Endothelial cell of umbilical vein (primary cell): Measurements from ENCODE around the gene TUBG1. TPM values are rescaled to one million over a fixed set of nuclear protein-coding genes. Genes with fewer than 3 reads are reported as not detected.

Experiments
- BruUV-seq: library from RNA; stranded (reverse); fragments of 400-500 nt; replicated peaks from 2 replicates; lab custom pipeline; 2021; lab: Mats Ljungman, UMichigan
- CTCF ChIA-PET: fragments of 300-600, 350-600 bp; sonication (Branson Sonifier 250); formaldehyde crosslinking; loops from one replicate; lab custom pipeline; 2021; ENCODE audit warnings: antibody characterized with exemption, inconsistent platforms; lab: Charles Lee
- POLR2A ChIA-PET: fragments of 300-600, 350-600 bp; sonication (Branson Sonifier 250); formaldehyde crosslinking; loops from one replicate; lab custom pipeline; 2021; ENCODE audit warnings: antibody characterized with exemption, inconsistent platforms; lab: Charles Lee
- DNase-seq: peaks from one replicate; pipeline ENCODE4 v3.0.0-alpha.2; 2011; ENCODE audit warnings: low read depth, low spot score
- FAIRE-seq: peaks from 2 replicates; lab custom pipeline; 2011; peaks lifted over from hg19 to GRCh38; lab: Jason Lieb, UNC
- H2AFZ ChIP-seq: 2 replicates; pipeline ENCODE4 v1.6.0; 2012; ENCODE audit warnings: low read depth, low read length, control low read depth, inconsistent platforms
- H3K27ac ChIP-seq: 2 replicates; pipeline ENCODE4 v1.5.1; 2011; ENCODE audit warnings: low read depth, mild to moderate bottlenecking, control low read depth, low read length, moderate library complexity; ENCODE audit not compliant: insufficient read depth
- H3K27me3 ChIP-seq, 2 experiments: 2 replicates each; pipeline versions ENCODE4 v1.6.0 to v1.6.1; 2011; ENCODE audit warnings: low read length in 2 of 2, mixed read lengths in 1 of 2; ENCODE audit not compliant: control insufficient read depth in 2 of 2, insufficient read depth in 2 of 2
- H3K36me3 ChIP-seq, 2 experiments: 2 replicates in 1 of 2; 3 replicates in 1 of 2; pipeline ENCODE4 v1.5.1; 2011; ENCODE audit warnings: low read length in 2 of 2, mild to moderate bottlenecking in 1 of 2, moderate library complexity in 1 of 2; ENCODE audit not compliant: control insufficient read depth in 2 of 2, insufficient read depth in 2 of 2; ENCODE audit errors: extremely low read depth in 1 of 2
- H3K4me1 ChIP-seq: 3 replicates; pipeline ENCODE4 v1.5.1; 2011; ENCODE audit warnings: mild to moderate bottlenecking, low read length; ENCODE audit not compliant: control insufficient read depth, insufficient read depth; ENCODE audit errors: extremely low read depth
- H3K4me2 ChIP-seq: 2 replicates; pipeline ENCODE4 v1.6.1; 2011; ENCODE audit warnings: low read length, control low read depth, mixed read lengths; ENCODE audit not compliant: insufficient read depth
- H3K4me3 ChIP-seq, 3 experiments: fragments of 200-600 bp in 1 of 3; sonication (generic), shearing (Covaris generic) in 1 of 3; replicated peaks in 1 of 3; 2 replicates each; pipeline ENCODE4 v1.5.1; 2011 to 2016; ENCODE audit warnings: control low read depth in 3 of 3, low read length in 3 of 3, mild to moderate bottlenecking in 2 of 3, inconsistent platforms in 1 of 3, low read depth in 1 of 3, moderate library complexity in 1 of 3; ENCODE audit not compliant: insufficient read depth in 1 of 3
- H3K79me2 ChIP-seq: 2 replicates; pipeline ENCODE4 v1.6.0; 2012; ENCODE audit warnings: low read length, inconsistent platforms; ENCODE audit not compliant: control insufficient read depth, insufficient read depth
- H3K9ac ChIP-seq: replicated peaks from 2 replicates; pipeline ENCODE3; 2011; ENCODE audit warnings: low read length, control low read depth; ENCODE audit not compliant: insufficient read depth; ENCODE audit errors: extremely low read depth
- H3K9me1 ChIP-seq: replicated peaks from 3 replicates; pipeline ENCODE4 v1.6.0; 2011; ENCODE audit warnings: mild to moderate bottlenecking, low read length; ENCODE audit not compliant: control insufficient read depth, insufficient read depth; ENCODE audit errors: extremely low read depth
- H3K9me3 ChIP-seq: replicated peaks from 2 replicates; pipeline ENCODE4 v1.5.1; 2012; ENCODE audit warnings: low read length, inconsistent platforms; ENCODE audit not compliant: control insufficient read depth, insufficient read depth
- H4K20me1 ChIP-seq: replicated peaks from 2 replicates; pipeline ENCODE3; 2011; ENCODE audit warnings: mild to moderate bottlenecking, low read length; ENCODE audit not compliant: control insufficient read depth, insufficient read depth; ENCODE audit errors: extremely low read depth
- EZH2 ChIP-seq: IDR thresholded peaks from 2 replicates; pipeline ENCODE4 v1.6.1; 2012; ENCODE audit warnings: borderline replicate concordance, low read depth, mild to moderate bottlenecking, moderate library complexity, low read length, inconsistent platforms; ENCODE audit not compliant: severe bottlenecking
- FOS ChIP-seq: IDR thresholded peaks from 2 replicates; pipeline ENCODE4 v1.6.1; 2011; ENCODE audit warnings: mild to moderate bottlenecking, low read length, moderate library complexity, borderline replicate concordance; ENCODE audit not compliant: insufficient read depth
- GATA2 ChIP-seq: IDR thresholded peaks from 2 replicates; pipeline ENCODE4 v1.7.0; 2011; ENCODE audit warnings: low read depth, mild to moderate bottlenecking, moderate library complexity, mixed read lengths, low read length; ENCODE audit not compliant: insufficient read length, insufficient read depth
- JUN ChIP-seq: IDR thresholded peaks from 2 replicates; pipeline ENCODE4 v1.6.1; 2011; ENCODE audit warnings: borderline replicate concordance, low read depth; ENCODE audit not compliant: insufficient read length, insufficient read depth
- MYC ChIP-seq: IDR thresholded peaks from one replicate; pipeline ENCODE4 v1.6.1; 2011; ENCODE audit warnings: mild to moderate bottlenecking, low read depth, low read length
- POLR2A ChIP-seq: IDR thresholded peaks from 2 replicates; pipeline ENCODE4 v1.6.1; 2012; ENCODE audit warnings: low read depth, mild to moderate bottlenecking, control low read depth, low read length
- POLR2AphosphoS5 ChIP-seq: IDR thresholded peaks from 2 replicates; pipeline ENCODE4 v1.6.1; 2012; ENCODE audit warnings: low read depth, mild to moderate bottlenecking, control low read depth, low read length, moderate library complexity; ENCODE audit not compliant: insufficient read depth
- dilution Hi-C: fragments of 300-500 bp; cut with MboI; formaldehyde crosslinking; loops from one replicate; pipeline ENCODE4 v1.15.0; 2019; ENCODE audit warnings: low sequenced_read_pairs; ENCODE audit not compliant: extremely low pct_ligation_motif_present
- intact Hi-C: fragments of 100-400 bp; cut with micrococcal nuclease; formaldehyde crosslinking; loops from one replicate; pipeline ENCODE4 v1.10.0; 2022
- polyA plus RNA-seq, 4 experiments: library from polyadenylated mRNA; depleted of rRNA in 3 of 4; stranded (reverse) in 3 of 4; unstranded in 1 of 4; fragments of >200 nt; gene quantifications; 2 replicates each; pipeline versions ENCODE4 v1.2.1 to v1.2.3, GENCODE V29; 2011 to 2012; ENCODE audit warnings: missing spikeins in 1 of 4
- total RNA-seq: library from RNA; stranded (reverse); gene quantifications from 2 replicates; pipeline ENCODE4 v1.2.3, GENCODE V29; 2021
- TF ChIP-seq, protein P1 (sequence below): IDR thresholded peaks from 2 replicates; pipeline ENCODE4 v1.6.1; 2011; ENCODE audit not compliant: insufficient read depth, insufficient read length
- TF ChIP-seq, protein P2 (sequence below), 2 donors: IDR thresholded peaks; 1 replicate in 1 of 2; 2 replicates in 1 of 2; pipeline ENCODE4 v1.5.1; 2011; ENCODE audit warnings: low read length in 2 of 2, mild to moderate bottlenecking in 2 of 2, moderate library complexity in 2 of 2, control low read depth in 1 of 2, inconsistent platforms in 1 of 2, low read depth in 1 of 2; ENCODE audit not compliant: insufficient read depth in 1 of 2; ENCODE audit errors: extremely low read depth in 1 of 2

The TUBG1 gene
- total and polyA plus RNA-seq, 2 donors (not counting 3 experiments of a cell fraction or from before 2014, with no cell fraction given): 102 to 132 TPM

DNA sequence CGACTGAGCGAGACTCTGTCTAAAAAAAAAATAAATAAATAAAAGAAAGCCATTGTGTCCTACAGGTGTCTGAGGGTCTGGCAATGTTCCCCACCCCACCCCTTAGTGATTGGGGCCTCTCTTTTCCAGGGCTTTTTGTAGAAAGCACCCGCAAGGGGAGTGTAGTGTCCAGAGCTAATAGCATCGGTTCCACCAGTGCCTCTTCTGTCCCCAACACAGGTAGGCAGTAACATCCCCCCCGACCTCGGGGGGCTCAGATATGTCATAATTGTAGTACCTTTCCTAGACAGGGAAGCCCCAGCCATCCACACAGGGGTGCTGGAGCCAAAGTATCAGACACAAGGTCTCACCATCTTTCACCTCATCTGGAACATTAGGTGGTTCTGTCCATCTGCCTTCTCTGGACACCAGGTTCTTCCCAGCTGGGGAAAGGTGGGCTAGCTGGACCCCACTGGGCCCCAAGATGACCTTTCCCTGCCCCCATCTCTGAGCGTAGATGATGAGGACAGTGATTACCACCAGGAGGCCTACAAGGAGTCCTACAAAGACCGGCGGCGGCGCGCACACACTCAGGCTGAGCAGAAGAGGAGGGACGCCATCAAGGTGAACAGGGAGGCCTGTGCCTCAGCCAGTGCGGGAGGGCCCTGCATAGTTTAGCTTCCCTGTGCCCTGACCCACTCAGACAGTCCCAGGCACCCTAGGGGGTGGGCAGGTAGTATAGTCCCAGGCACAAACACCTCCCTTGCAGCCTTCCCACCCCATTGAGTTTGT is 41.0 kb upstream of the TUBG1 start:
- CTCF ChIA-PET: interaction anchor here (0.9 to 5.4 kb wide), 4 partner anchors 9 to 256 kb away, joined by 3 to 38 read pairs (median 4); partner anchors contain the start of genes CCR10 and PSMC3IP
- H3K36me3 ChIP-seq: peaks cover 30 to 52% of the 10 kb centered on the region in 2 experiments
- BruUV-seq: no TSS peak
- no peak overlapping the region for H3K4me2 ChIP-seq
- H3K4me1 ChIP-seq: peaks cover 17% of the 10 kb centered on the region
- H3K9ac ChIP-seq: no peak overlapping the region
- no peaks in the 10 kb centered on the region for H4K20me1 ChIP-seq
- no peak for TF ChIP-seq GATA2
- peak; percentile 32 for TF ChIP-seq POLR2A
- no peak for TF ChIP-seq JUN
- no peak for TF ChIP-seq MYC
- FAIRE-seq (no peak), DNase-seq (no peak)
- no peaks in the 10 kb centered on the region for H3K9me1 ChIP-seq
- no peaks in the 10 kb centered on the region for H3K9me3 ChIP-seq
- H3K4me3 ChIP-seq: no peak overlapping the region
- intact Hi-C loops (no loop called here), dilution Hi-C loops (no loop called here)
- H3K27me3 ChIP-seq: no peaks in the 10 kb centered on the region
- POLR2A ChIA-PET: no interaction called here
- H2AFZ ChIP-seq: no peak overlapping the region
- peaks cover 20% of the 10 kb centered on the region for H3K79me2 ChIP-seq
- no peak overlapping the region for H3K27ac ChIP-seq

DNA sequence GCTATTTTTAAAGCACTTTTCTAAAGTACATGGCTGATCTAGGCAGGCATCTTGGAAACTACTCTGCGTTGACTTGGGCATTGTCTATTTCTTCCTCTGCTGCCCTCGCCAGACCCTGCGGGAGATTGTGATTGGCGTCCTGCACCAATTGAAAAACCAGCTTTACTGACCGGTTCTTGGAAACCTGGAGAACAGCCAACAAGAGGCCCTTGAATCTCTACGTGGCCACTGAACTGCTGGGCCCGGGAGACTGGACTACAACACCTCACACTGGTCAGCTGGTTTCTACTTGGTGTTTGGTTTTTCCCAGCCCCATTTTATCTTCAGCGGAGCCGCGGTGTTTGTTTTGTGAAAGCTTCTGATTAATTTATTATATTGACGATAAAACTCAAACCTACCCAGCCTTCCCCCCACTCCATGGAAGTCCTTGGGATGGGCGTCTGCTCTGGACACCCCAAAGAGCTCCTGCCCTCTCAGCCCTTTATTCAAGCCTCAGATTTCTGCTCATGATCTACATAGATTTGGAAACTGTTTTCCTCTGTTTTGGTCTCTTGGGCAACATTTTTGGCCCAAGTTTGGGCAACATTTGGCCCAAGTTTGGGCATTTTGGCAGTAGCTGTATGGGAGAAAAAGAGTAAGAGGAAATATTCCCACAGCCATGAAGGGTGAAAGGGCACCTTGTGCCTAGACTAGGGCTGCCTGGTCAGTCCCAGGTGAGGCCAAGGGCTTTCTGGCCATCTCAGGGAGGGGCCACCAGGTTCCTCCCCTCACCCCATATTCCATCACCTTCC is 37.9 kb upstream of the TUBG1 start:
- H3K9me1 ChIP-seq: no peaks in the 10 kb centered on the region
- FAIRE-seq (no peak), DNase-seq (no peak)
- no peak overlapping the region for H3K4me3 ChIP-seq
- H3K9ac ChIP-seq: no peak overlapping the region
- intact Hi-C loops (no loop called here), dilution Hi-C loops (no loop called here)
- POLR2A ChIA-PET: interaction anchor here (0.5 kb wide), 1 partner anchor 1008 kb away, joined by 3 read pairs; no protein-coding TSS in a partner anchor
- peaks cover 16% of the 10 kb centered on the region for H3K4me1 ChIP-seq
- peaks cover 24% of the 10 kb centered on the region for H3K79me2 ChIP-seq
- H3K27ac ChIP-seq: no peak overlapping the region
- BruUV-seq: TSS peak; percentile 3
- peaks cover 26 to 39% of the 10 kb centered on the region in 2 experiments for H3K36me3 ChIP-seq
- H3K4me2 ChIP-seq: no peak overlapping the region
- H2AFZ ChIP-seq: no peak overlapping the region
- TF ChIP-seq MYC (no peak), POLR2AphosphoS5 (no peak), POLR2A (no peak), FOS (no peak), EZH2 (no peak), GATA2 (no peak), JUN (no peak)
- TF ChIP-seq, protein P1, sequence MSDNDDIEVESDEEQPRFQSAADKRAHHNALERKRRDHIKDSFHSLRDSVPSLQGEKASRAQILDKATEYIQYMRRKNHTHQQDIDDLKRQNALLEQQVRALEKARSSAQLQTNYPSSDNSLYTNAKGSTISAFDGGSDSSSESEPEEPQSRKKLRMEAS: no peak
- TF ChIP-seq, protein P2, sequence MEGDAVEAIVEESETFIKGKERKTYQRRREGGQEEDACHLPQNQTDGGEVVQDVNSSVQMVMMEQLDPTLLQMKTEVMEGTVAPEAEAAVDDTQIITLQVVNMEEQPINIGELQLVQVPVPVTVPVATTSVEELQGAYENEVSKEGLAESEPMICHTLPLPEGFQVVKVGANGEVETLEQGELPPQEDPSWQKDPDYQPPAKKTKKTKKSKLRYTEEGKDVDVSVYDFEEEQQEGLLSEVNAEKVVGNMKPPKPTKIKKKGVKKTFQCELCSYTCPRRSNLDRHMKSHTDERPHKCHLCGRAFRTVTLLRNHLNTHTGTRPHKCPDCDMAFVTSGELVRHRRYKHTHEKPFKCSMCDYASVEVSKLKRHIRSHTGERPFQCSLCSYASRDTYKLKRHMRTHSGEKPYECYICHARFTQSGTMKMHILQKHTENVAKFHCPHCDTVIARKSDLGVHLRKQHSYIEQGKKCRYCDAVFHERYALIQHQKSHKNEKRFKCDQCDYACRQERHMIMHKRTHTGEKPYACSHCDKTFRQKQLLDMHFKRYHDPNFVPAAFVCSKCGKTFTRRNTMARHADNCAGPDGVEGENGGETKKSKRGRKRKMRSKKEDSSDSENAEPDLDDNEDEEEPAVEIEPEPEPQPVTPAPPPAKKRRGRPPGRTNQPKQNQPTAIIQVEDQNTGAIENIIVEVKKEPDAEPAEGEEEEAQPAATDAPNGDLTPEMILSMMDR (IDR thresholded peaks at IDR 0.05; ENCODE audit: extremely low read depth in 1 of 2, insufficient read depth in 1 of 2, low read depth in 1 of 2, low read length in 2 of 2): no peak
- H3K9me3 ChIP-seq: no peaks in the 10 kb centered on the region
- H3K27me3 ChIP-seq: no peaks in the 10 kb centered on the region
- no peaks in the 10 kb centered on the region for H4K20me1 ChIP-seq
- CTCF ChIA-PET: no interaction called here
